HG02973 (cell line): ENCODE data around the gene RGS3.

Experiments
- ATAC-seq: cut with Tn5 transposase; IDR thresholded peaks from one replicate; pipeline ENCODE4 v1.9.1; 2021; ENCODE audit warnings: moderate library complexity; ENCODE audit not compliant: unreplicated experiment

The RGS3 gene

GRCh38 chr9:113528088-113528487 lies 64.6 kb downstream of the RGS3 start:
- no peak for ATAC-seq

GRCh38 chr9:113528811-113529210 lies 65.3 kb downstream of the RGS3 start:
- no peak for ATAC-seq

- no peak for ATAC-seq
Observed at GRCh38 chr9:113529336-113530009, 65.9 kb downstream of the RGS3 start.

- ATAC-seq, result no peak
Observed at GRCh38 chr9:113530022-113530635, 66.6 kb downstream of the RGS3 start.

- ATAC-seq, result no peak
Observed at GRCh38 chr9:113530942-113531341, 67.4 kb downstream of the RGS3 start.

- no peak for ATAC-seq
Observed at GRCh38 chr9:113531919-113532808, 68.6 kb downstream of the RGS3 start.

- ATAC-seq, result no peak
Observed at GRCh38 chr9:113532809-113533190, 69.3 kb downstream of the RGS3 start.

GRCh38 chr9:113533335-113534225 lies 70.1 kb downstream of the RGS3 start:
- no peak for ATAC-seq

GRCh38 chr9:113535756-113536155 lies 72.2 kb downstream of the RGS3 start:
- ATAC-seq, result no peak

- no peak for ATAC-seq
Observed at GRCh38 chr9:113536166-113536482, 72.6 kb downstream of the RGS3 start.

GRCh38 chr9:113536483-113537228 lies 73.1 kb downstream of the RGS3 start:
- no peak for ATAC-seq

- no peak for ATAC-seq
Observed at GRCh38 chr9:113537229-113537810, 73.8 kb downstream of the RGS3 start.

- no peak for ATAC-seq
Observed at GRCh38 chr9:113538131-113538530, 74.6 kb downstream of the RGS3 start.

- no peak for ATAC-seq
Observed at GRCh38 chr9:113538701-113539430, 75.3 kb downstream of the RGS3 start.

- ATAC-seq, result no peak
Observed at GRCh38 chr9:113540466-113540865, 76.9 kb downstream of the RGS3 start.

- ATAC-seq, result no peak
Observed at GRCh38 chr9:113541019-113541900, 77.7 kb downstream of the RGS3 start.

- ATAC-seq, result no peak
Observed at GRCh38 chr9:113542006-113542405, 78.5 kb downstream of the RGS3 start.

- ATAC-seq, result no peak
Observed at GRCh38 chr9:113542741-113543140, 79.2 kb downstream of the RGS3 start.
